Activated CD4-positive, CD25-positive, alpha-beta regulatory T cell treated with anti-CD3 and anti-CD28 coated beads, Interleukin-2, amount 50 U/mL, for 16 hours (primary cell): ENCODE data around the gene LRMDA.

Source experiments
- DNase-seq: peaks from one replicate; pipeline ENCODE4 v3.0.0-alpha.2; 2020; ENCODE audit warnings: low read depth, low spot score

The LRMDA gene

GRCh38 chr10:76394707-76395042, 963.3 kb downstream of the LRMDA start:
- DNase-seq, result no peak

GRCh38 chr10:76395251-76395650, 963.8 kb downstream of the LRMDA start:
- DNase-seq, result no peak

- DNase-seq, result no peak
These were observed 964.7 kb downstream of the LRMDA start for GRCh38 chr10:76396134-76396533.

- no peak for DNase-seq
These were observed 966.0 kb downstream of the LRMDA start for GRCh38 chr10:76397181-76398042.

- no peak for DNase-seq
These were observed 966.8 kb downstream of the LRMDA start for GRCh38 chr10:76398043-76398710.

DNA sequence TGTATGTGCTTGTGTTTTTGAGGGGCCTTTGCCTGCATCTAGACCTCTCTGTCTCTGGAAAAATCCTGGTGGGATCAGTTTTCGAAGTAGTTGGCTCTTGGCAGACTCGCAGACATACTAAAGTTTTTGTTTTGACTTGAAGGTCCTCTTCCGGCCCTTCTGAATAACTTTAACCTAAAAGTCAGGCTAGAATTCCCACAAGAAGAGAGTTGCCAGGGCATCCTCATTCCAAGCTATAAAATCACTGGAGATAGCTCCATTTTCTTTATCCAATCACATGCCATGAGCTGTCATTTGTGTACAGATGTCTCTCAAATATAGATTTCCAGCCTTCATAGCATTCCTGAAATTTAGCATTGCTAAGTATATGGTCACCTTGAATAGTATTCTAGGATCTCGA, 967.8 kb downstream of the LRMDA start:
- DNase-seq, result no peak

DNA sequence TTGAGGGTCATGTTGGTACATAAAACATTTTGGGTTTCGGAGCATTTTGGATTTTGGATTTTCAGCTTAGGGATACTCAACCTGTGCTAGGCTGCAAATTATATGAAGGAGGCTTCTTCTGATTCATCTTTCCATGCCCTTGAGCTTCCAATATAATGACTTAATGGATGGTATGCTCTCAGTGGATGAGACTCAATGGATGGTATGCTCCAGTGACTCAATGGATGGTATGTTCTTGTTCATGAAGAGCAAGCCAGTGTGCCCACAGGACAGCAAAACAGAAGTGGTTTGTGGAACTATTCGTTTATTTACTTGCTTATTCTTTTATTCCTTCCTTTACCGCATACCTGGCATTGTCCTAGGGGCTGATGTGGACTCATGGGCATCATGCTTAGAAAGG, 969.6 kb downstream of the LRMDA start:
- DNase-seq, result no peak

DNA sequence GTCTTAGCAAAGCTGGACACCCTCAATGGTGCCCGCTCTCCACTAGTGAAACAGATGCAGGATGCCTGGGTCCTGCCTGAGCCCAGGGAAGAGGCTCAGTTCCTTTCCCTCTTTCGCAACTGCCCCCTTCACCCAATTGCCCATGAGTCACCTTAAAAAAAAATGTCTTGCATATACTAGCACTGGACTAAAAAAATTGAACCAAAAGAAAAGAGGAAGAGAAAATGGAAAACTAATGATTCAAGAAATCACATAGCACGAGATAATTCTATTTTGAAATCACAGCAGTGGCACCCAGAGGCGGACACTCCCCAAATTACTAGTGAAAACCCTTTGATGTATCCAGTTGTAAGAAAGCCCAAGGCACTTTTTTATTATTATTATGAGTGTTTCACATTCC, 972.5 kb downstream of the LRMDA start:
- DNase-seq, result no peak

GRCh38 chr10:76404531-76404930, 973.1 kb downstream of the LRMDA start:
- no peak for DNase-seq

DNA sequence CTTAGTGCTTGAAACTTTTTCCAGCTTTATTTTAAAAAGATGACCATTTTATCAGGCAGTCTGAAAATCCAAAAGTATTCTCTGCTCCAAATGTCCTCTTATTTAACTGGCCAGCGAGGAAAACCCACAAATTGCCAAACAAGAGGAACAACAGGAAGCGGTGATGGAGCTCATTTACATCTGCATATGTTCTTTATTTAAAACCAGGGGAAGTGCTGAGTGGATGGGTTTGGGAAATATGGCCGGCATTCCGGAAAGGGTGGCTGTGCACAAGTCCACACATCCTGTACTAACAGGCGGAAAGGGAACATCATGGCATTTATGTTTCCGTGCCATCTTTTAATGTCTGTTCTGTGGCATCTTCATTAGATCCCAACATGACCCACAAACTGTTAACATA, 974.5 kb downstream of the LRMDA start:
- DNase-seq, result no peak

DNA sequence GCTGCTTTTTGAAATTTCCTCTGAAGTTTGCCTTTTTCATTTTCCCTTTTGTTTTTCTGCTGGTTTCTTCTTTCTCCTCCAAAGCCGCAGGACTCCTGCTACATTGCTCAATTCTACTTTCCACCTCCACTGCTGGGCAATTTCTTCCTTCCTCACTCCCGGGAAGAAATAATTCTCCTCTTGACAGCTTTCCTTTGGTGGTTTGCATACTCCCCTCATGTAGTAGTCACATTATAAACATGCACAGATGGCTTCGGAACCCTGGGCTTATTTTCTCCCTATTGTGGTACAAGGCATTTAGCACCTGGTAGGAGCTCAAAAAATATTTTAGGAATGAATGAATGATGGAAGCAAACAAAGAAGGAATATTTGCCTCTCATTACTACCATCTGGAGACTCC, 977.2 kb downstream of the LRMDA start:
- no peak for DNase-seq

DNA sequence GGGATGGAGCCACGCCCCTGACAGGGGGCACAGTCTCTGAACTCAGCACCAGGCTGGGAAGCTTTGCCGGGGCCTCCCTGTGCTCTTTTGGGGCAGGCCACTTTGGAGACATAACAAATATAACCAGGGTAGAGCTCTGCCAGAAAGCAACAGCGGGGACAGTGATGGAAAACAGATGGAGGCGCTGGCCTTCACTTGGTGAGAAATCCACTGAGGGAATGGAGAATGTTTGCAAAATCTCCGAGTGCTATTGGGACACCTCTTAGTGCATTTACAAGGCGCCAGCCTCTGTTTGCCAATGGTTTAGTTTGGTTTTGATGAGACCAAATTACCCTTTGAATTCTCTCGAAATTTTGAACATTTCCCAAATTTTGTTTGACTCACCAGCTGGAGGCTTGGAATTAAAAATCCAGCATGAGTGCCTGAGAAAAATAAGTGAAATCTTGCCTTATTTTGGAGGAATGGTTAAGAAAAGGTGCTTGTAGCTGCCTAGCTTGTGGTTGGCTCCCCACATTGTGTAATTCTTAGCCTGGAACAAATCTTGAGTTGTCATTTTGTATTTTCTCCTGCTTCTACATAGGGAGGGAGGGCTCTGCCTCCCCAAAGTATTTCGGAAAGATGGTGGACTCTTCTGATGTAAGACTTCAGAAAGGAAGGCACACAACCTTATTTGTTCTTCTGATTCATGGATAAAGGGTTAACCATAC, 980.5 kb downstream of the LRMDA start:
- no peak for DNase-seq

GRCh38 chr10:76415554-76415953, 984.1 kb downstream of the LRMDA start:
- no peak for DNase-seq

DNA sequence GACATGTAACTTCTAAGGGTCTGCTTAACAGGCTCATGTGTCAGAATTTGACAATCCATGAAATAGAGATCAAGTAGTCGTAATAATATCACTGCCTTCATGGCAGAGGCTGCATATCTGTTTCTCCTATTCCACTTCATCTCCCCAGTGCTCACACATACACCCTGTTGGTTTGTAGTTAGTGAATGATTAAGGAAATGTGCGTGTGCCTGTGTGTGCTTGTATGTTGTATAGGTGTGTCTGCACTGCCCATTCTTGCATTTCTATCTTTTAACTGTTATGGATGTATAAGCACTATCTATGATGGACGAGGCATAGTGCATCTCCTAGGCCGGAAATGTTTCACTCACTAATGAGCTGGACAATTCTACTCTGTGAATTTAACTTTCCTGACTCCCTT, 985.2 kb downstream of the LRMDA start:
- DNase-seq, result no peak

- no peak for DNase-seq
These were observed 989.3 kb downstream of the LRMDA start for GRCh38 chr10:76420725-76421124.

- DNase-seq, result no peak
These were observed 991.3 kb downstream of the LRMDA start for GRCh38 chr10:76422769-76423168.

- no peak for DNase-seq
These were observed 997.3 kb downstream of the LRMDA start for GRCh38 chr10:76428551-76429367.

DNA sequence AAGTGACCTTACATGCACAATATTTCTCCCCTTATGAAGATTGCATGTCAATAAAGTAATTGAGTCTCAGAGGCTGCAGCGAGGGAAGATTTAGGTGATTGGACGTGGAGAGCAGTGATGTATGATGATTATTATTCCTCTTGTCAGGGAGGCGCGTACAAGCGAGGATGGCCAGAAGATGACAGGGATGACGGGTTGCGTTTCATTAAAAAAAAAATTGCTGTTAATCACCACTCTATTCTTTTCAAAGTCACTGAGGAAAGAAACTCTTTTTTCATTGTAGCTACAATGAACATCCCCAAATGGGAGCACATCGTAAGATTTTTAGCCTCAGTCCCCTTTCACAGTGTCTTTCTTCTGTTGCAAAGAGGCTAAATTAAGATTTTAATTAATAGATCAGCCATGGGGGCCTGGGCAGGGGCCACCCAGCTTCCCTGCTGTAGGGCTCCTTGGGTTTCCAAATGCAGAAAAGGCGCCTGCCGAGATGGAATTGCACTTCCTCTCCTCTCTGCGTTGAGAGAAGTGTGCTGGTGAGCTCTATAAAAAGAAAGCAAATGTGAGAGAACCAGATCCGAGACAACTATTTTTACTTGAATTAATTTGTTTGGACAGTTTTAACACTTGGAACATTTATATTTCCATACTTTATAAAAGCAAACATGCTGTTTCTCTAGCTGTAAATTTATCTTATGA, 998.1 kb downstream of the LRMDA start:
- no peak for DNase-seq

GRCh38 chr10:76430061-76430645, 998.7 kb downstream of the LRMDA start:
- DNase-seq, result no peak

GRCh38 chr10:76432016-76433012, 1000.9 kb downstream of the LRMDA start:
- DNase-seq, result no peak
